ENCODE data around the gene MYF6.

DNA sequence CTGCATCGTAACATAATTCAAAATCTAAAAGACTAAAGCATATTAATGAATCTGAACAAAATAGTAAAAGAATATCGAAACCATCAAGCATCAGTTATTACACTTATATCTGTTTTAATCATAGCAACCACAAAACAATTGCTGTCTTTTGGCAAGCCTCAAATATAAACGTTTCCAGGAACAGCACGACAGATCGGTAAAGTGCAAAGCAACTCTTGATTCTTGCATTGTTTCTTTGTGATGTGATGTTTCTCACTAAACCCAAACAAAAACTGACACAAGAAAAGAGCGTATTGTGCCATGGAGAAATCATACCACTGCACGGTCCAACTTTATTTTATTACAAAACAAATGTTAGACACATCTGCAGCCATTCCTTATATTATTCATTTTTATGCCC lies 9.2 kb upstream of the MYF6 start:
- TF ChIP-seq POLR2A (IDR thresholded peaks at IDR 0.05): no peak
- TF ChIP-seq CTCF (IDR thresholded peaks at IDR 0.05): no peak
- no peak for TF ChIP-seq POLR2AphosphoS5 (IDR thresholded peaks at IDR 0.05)
- TF ChIP-seq EP300 (IDR thresholded peaks at IDR 0.05): no peak

Data from sigmoid colon (tissue), 4 donors.